ENCODE results near the gene PIAS1. TPM values are rescaled to one million over a fixed set of nuclear protein-coding genes. Genes with fewer than 3 reads are reported as not detected.

Gene PIAS1
- total RNA-seq, 1 experiment from 2014 or later: 25.9 TPM

DNA sequence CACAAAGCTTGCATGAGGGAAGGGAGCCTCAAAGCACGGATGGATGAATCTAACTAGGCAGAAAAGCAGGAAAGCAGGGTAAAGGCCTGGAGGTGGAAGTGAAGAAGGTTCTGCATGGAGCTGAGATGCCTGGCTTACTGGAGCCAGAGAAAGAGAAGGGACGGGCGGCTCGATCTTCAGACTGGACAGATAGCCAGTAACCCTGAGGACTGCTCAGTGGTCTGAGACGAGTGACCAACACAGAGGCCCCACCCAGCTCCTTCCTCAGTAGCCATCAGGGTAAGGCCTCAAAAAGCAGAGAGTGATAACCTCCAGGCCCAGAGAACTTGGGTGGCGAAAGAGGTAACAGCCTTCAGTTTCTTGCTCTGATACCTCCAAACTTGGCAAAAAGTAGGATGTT, 169.1 kb downstream of the PIAS1 start:
- no peak overlapping the region for H3K4me2 ChIP-seq (ENCODE audit: low read length)
- H3K9ac ChIP-seq (ENCODE audit: low read length): no peak overlapping the region
- no peaks in the 10 kb centered on the region for H3K27me3 ChIP-seq (ENCODE audit: insufficient read depth, low read length)
- no peaks in the 10 kb centered on the region for H3K9me2 ChIP-seq (ENCODE audit: insufficient read depth)
- CTCF ChIA-PET: no interaction called here
- peaks cover 0 to 18% of the 10 kb centered on the region in 2 experiments; a peak in 1 of 4 replicates for H3K36me3 ChIP-seq (ENCODE audit: control insufficient read depth in 1 of 2, insufficient read depth in 2 of 2, low read length in 2 of 2)
- intact Hi-C loops (cut with micrococcal nuclease): no loop called here
- peaks cover 79% of the 10 kb centered on the region for H3K79me2 ChIP-seq (ENCODE audit: insufficient read depth, low read length)
- peaks cover 4% of the 10 kb centered on the region; the same call in 1 of the 2 replicates for H4K20me1 ChIP-seq (ENCODE audit: insufficient read depth)
- no peak overlapping the region for H3K4me3 ChIP-seq (replicated peaks in 1 of 2; ENCODE audit: low read depth in 1 of 2, low read length in 2 of 2)
- no TSS peak for BruUV-seq (replicated peaks)
- H3K9me3 ChIP-seq (ENCODE audit: control insufficient read depth in 1 of 2, insufficient read depth in 1 of 2, low read depth in 1 of 2, low read length in 2 of 2): no peaks in the 10 kb centered on the region
- no peak overlapping the region for H3K27ac ChIP-seq (ENCODE audit: low read depth, low read length)
- POLR2A ChIA-PET: interaction anchor here (0.6 kb wide), 1 partner anchor 9 kb away, joined by 3 read pairs; no protein-coding TSS in a partner anchor
- DNase-seq (ENCODE audit: low read depth, low spot score) (no peak), ATAC-seq (no peak)
- no peak overlapping the region for H2AFZ ChIP-seq (ENCODE audit: low read depth, low read length, poor library complexity, severe bottlenecking)
- H3K4me1 ChIP-seq (ENCODE audit: control insufficient read depth in 1 of 2, insufficient read depth in 2 of 2, low read length in 2 of 2): peaks cover 5 to 11% of the 10 kb centered on the region in 2 experiments; a peak in 3 of 4 replicates
- RAD21 ChIA-PET (ENCODE audit: low non-redundant PET in 1 of 2, low total read pairs in 2 of 2, uncharacterized antibody in 2 of 2, unreplicated experiment in 2 of 2): no interaction called here
- TF ChIP-seq, protein P1, sequence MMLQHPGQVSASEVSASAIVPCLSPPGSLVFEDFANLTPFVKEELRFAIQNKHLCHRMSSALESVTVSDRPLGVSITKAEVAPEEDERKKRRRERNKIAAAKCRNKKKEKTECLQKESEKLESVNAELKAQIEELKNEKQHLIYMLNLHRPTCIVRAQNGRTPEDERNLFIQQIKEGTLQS (IDR thresholded peaks at IDR 0.05): no peak

DNA sequence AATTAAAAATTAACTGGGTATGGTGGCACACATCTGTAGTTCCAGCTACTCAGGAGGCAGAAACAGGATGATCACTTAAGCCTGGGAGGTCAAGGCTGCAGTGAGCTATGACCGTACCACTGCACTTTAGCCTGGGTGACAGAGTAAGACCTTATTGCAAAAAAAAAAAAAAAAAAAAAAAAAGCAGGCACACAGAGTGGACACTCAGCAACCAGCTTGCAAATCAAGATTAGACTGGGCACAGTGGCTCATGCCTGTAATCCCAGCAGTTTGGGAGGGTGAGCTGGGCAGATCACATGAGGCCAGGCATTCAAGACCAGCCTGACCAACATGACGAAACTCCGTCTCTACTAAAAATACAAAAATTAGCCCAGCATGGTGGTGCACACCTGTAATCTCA, 170.0 kb downstream of the PIAS1 start:
- Histone ChIP-seq H3K4me2 (ENCODE audit: low read length) (no peak overlapping the region), H3K9me2 (ENCODE audit: insufficient read depth) (no peaks in the 10 kb centered on the region), H3K4me3 (replicated peaks in 1 of 2; ENCODE audit: low read depth in 1 of 2, low read length in 2 of 2) (no peak overlapping the region), H2AFZ (ENCODE audit: low read depth, low read length, poor library complexity, severe bottlenecking) (no peak overlapping the region), H3K27me3 (ENCODE audit: insufficient read depth, low read length) (no peaks in the 10 kb centered on the region), H4K20me1 (ENCODE audit: insufficient read depth) (peaks cover 4% of the 10 kb centered on the region; the same call in 1 of the 2 replicates), H3K4me1 (ENCODE audit: control insufficient read depth in 1 of 2, insufficient read depth in 2 of 2, low read length in 2 of 2) (peaks cover 5 to 16% of the 10 kb centered on the region in 2 experiments; a peak in 3 of 4 replicates), H3K36me3 (ENCODE audit: control insufficient read depth in 1 of 2, insufficient read depth in 2 of 2, low read length in 2 of 2) (peaks cover 0 to 9% of the 10 kb centered on the region in 2 experiments; a peak in 1 of 4 replicates), H3K9me3 (ENCODE audit: control insufficient read depth in 1 of 2, insufficient read depth in 1 of 2, low read depth in 1 of 2, low read length in 2 of 2) (no peaks in the 10 kb centered on the region), H3K9ac (ENCODE audit: low read length) (no peak overlapping the region), H3K79me2 (ENCODE audit: insufficient read depth, low read length) (peaks cover 79% of the 10 kb centered on the region), H3K27ac (ENCODE audit: low read depth, low read length) (no peak overlapping the region)
- CTCF ChIA-PET: no interaction called here
- RAD21 ChIA-PET (ENCODE audit: low non-redundant PET in 1 of 2, low total read pairs in 2 of 2, uncharacterized antibody in 2 of 2, unreplicated experiment in 2 of 2): no interaction called here
- POLR2A ChIA-PET: no interaction called here
- DNase-seq (ENCODE audit: low read depth, low spot score) (no peak), ATAC-seq (no peak)
- TF ChIP-seq ZNF274 (IDR thresholded peaks at IDR 0.05; ENCODE audit: low read depth, low read length) (no peak), POLR2AphosphoS5 (IDR thresholded peaks at IDR 0.05; ENCODE audit: low read depth, low read length) (no peak), RAD21 (IDR thresholded peaks at IDR 0.05; ENCODE audit: low read depth) (no peak), JUND (IDR thresholded peaks at IDR 0.05) (no peak)
- TF ChIP-seq, protein P2, sequence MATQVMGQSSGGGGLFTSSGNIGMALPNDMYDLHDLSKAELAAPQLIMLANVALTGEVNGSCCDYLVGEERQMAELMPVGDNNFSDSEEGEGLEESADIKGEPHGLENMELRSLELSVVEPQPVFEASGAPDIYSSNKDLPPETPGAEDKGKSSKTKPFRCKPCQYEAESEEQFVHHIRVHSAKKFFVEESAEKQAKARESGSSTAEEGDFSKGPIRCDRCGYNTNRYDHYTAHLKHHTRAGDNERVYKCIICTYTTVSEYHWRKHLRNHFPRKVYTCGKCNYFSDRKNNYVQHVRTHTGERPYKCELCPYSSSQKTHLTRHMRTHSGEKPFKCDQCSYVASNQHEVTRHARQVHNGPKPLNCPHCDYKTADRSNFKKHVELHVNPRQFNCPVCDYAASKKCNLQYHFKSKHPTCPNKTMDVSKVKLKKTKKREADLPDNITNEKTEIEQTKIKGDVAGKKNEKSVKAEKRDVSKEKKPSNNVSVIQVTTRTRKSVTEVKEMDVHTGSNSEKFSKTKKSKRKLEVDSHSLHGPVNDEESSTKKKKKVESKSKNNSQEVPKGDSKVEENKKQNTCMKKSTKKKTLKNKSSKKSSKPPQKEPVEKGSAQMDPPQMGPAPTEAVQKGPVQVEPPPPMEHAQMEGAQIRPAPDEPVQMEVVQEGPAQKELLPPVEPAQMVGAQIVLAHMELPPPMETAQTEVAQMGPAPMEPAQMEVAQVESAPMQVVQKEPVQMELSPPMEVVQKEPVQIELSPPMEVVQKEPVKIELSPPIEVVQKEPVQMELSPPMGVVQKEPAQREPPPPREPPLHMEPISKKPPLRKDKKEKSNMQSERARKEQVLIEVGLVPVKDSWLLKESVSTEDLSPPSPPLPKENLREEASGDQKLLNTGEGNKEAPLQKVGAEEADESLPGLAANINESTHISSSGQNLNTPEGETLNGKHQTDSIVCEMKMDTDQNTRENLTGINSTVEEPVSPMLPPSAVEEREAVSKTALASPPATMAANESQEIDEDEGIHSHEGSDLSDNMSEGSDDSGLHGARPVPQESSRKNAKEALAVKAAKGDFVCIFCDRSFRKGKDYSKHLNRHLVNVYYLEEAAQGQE (IDR thresholded peaks at IDR 0.05; ENCODE audit: low read depth): no peak
- no TSS peak for BruUV-seq (replicated peaks)
- intact Hi-C loops (cut with micrococcal nuclease): no loop called here

All from HCT116 (cell line).